ENCODE results near the gene PAFAH1B1. TPM values are rescaled to one million over a fixed set of nuclear protein-coding genes. Genes with fewer than 3 reads are reported as not detected.
"Not testable (repeated sequence)": the region's sequence is repeated elsewhere in the genome, so short reads cannot be mapped to it uniquely, and the experiment has no call there.

Gene PAFAH1B1
- total and polyA plus RNA-seq, 10 of the 15 experiments (the other 5 are each of a cell fraction or from before 2014, with no cell fraction given) = 28.9 to 107 (median 49.1) TPM

- TF ChIP-seq ZBTB40 (IDR thresholded peaks at IDR 0.05; ENCODE audit: borderline replicate concordance) = no peak
- TF ChIP-seq MEF2B (IDR thresholded peaks at IDR 0.05; ENCODE audit: partially characterized antibody, poor library complexity, severe bottlenecking) = no peak
- peak; percentile 68 for TF ChIP-seq MTA2 (IDR thresholded peaks at IDR 0.05; ENCODE audit: low read depth)
- no peak for TF ChIP-seq RAD21 (IDR thresholded peaks at IDR 0.05; ENCODE audit: insufficient read depth, low read depth, low read length)
- no peak for TF ChIP-seq ZBTB11 (CRISPR knock-in tag; IDR thresholded peaks at IDR 0.05)
- no peak for TF ChIP-seq JUNB (IDR thresholded peaks at IDR 0.05)
- TF ChIP-seq MYC (IDR thresholded peaks at IDR 0.05; ENCODE audit: insufficient read depth, insufficient read length, insufficient replicate concordance, low read length, severe bottlenecking) = no peak
- peak; percentile 73 for TF ChIP-seq IKZF1 (conservative IDR thresholded peaks at IDR 0.05)
- no peak for TF ChIP-seq YY1 (IDR thresholded peaks at IDR 0.05; ENCODE audit: low read depth, low read length)
These were observed 30.9 kb downstream of the PAFAH1B1 start (continued) for GRCh38 chr17:2624292-2624731.

GRCh38 chr17:2626626-2627219 lies 33.3 kb downstream of the PAFAH1B1 start:
- SMC1A ChIA-PET (ENCODE audit: uncharacterized antibody, unreplicated experiment); RAD21 ChIA-PET (ENCODE audit: unreplicated experiment); FAIRE-seq; H4K20me1 ChIP-seq (ENCODE audit: control insufficient read depth, insufficient read depth); H3K27me3 ChIP-seq (replicated peaks in 1 of 2; ENCODE audit: control insufficient read depth in 2 of 2, insufficient read depth in 2 of 2, low read length in 1 of 2); POLR2A ChIA-PET; H2AFZ ChIP-seq (ENCODE audit: control insufficient read depth, low read depth, low read length); H3K4me3 ChIP-seq; H3K9me3 ChIP-seq (replicated peaks; ENCODE audit: control insufficient read depth, insufficient read depth, low read length); CTCF ChIA-PET; intact Hi-C loops (cut with micrococcal nuclease; ENCODE audit: unreplicated experiment); ATAC-seq; H3K36me3 ChIP-seq (ENCODE audit: control insufficient read depth in 2 of 2, insufficient read depth in 2 of 2, low read length in 1 of 2); DNase-seq (ENCODE audit: low read depth, low spot score); in situ Hi-C loops (cut with MboI); BruUV-seq (replicated peaks); H3K27ac ChIP-seq (ENCODE audit: control insufficient read depth, insufficient read depth); H3K4me1 ChIP-seq (ENCODE audit: control insufficient read depth, insufficient read depth, low read length); H3K4me2 ChIP-seq (ENCODE audit: control insufficient read depth, insufficient read depth); H3K9ac ChIP-seq (ENCODE audit: control insufficient read depth, insufficient read depth, low read length): not testable (repeated sequence)
- 100% methylated on average over 7 of the region's 7 CpGs for WGBS (ENCODE audit: insufficient coverage, insufficient replicate concordance, low lambda C conversion rate, missing lambda C conversion rate)
- peaks cover 89% of the 10 kb centered on the region for H3K79me2 ChIP-seq (ENCODE audit: control insufficient read depth, insufficient read depth, low read length)
